Measurements from ENCODE around the gene NR3C2.
"Not testable (repeated sequence)": the region's sequence is repeated elsewhere in the genome, so short reads cannot be mapped to it uniquely, and the experiment has no call there.

Gene NR3C2

DNA sequence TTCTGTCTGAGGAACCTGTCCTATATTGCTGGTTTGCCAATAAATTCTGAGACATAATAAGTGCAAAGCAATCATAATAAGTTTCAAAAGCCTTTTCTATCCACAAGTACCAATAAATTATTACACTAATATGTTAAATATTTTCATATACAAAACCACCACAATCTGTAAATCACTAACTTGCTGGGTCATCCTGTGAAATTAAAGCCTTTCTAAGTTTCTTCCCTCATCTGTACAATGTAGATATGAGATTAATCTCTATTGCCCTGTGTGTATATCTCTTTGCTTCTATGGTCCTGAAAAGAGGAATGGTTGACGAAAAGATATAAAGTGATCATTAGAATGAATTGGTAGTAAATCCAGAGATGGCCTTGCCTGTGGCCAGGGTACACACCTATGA is 231.6 kb downstream of the NR3C2 start:
- no peak for DNase-seq

DNA sequence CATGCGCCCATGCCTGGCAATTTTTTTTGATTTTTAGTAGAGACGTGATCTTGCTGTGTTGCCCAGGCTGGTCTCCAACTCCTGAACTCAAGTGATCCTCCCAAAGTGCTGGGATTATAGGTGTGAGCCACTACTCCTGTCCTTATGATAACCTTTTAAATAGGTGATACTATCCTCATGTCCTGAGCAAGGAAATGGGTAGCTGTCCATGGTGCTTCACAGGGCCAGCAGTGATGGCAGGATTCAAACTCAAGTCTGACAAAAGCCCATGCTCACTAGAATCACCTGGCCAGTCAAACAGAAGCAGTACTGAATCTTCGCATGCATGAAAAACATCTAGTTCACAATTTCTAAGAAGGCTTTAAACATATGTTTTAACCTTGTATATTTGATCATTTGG is 235.1 kb downstream of the NR3C2 start:
- no peak for DNase-seq

- DNase-seq: no peak
These were observed 236.7 kb downstream of the NR3C2 start for GRCh38 chr4:148205476-148205875.

DNA sequence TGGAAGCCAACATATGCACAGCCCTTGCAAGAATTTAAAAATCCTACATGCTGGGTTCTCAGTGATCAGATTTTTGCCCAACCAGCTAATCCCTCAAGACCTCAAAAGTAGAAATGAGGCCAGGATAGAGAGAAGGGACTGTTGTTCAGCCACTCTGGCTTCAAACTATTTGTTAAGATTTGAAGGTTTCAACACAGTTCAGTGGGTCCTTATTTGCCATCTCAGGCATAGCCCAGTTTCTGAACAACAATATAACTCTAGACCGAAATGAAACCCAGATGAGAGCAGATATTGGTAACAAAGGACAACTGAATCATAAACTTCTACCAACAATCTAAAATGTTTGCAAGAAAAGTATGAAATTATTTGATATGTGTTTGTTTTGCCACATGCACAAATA is 237.3 kb downstream of the NR3C2 start:
- no peak for DNase-seq

GRCh38 chr4:148204171-148204570 is 238.0 kb downstream of the NR3C2 start:
- DNase-seq: no peak

DNA sequence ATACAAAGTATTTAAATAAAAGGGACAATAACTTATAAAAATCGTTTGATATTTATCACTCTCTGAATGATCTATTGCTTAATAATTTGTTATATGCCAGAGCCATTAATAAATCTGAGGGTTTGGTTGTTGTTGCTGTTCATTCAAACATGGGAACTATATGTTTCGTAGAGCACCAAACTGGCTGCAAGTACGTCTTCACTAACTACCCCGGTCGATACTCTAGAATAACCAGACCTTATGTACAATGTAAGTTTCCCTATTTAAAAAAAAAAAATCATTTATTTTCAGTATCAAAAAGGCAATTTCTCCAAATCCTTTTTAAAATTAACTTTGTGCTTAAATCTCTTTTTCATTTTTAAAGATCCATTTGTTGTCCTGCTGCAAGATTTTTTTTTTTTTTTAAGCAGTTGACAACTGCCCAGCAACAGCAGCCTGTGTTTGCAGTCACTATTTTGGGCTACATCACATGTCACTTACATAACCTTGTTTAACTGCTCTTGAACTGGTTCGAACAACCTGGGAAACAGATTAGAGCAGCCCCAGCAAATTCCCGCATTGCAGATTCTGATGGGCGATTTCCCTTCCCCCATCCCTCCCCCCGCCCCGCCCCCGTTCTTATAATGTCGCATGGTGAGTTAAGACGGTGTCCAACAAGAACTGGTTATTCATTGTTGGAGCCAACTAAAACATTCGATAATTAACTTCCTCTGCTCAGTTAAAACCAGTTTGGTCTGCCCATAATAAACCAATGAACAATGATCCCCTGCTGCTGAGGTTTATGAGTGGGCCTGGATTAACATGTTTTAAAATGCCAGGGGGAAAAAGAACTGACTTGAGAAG is 238.9 kb downstream of the NR3C2 start:
- no peak for DNase-seq

DNA sequence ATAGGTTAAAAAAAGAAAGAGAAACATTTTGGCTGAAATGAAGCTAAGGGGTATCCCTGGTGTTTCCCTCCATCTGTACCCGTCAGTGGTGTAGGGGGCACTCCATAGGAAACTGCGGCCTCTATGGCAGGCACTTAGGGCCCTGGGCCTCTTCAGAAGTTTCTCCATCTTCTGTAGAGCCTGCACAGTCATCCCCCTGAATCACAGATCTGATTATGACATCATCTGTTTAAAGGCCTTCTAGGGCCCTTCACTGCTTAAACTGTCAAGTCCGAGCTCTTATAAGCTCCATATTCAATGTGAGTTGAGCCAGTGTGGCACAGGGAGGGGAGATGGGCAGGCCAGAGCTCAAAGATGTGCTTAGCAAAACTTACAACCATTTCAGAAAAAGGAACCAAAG is 241.3 kb downstream of the NR3C2 start:
- DNase-seq: no peak

GRCh38 chr4:148196164-148196563 is 246.1 kb downstream of the NR3C2 start:
- no peak for DNase-seq

DNA sequence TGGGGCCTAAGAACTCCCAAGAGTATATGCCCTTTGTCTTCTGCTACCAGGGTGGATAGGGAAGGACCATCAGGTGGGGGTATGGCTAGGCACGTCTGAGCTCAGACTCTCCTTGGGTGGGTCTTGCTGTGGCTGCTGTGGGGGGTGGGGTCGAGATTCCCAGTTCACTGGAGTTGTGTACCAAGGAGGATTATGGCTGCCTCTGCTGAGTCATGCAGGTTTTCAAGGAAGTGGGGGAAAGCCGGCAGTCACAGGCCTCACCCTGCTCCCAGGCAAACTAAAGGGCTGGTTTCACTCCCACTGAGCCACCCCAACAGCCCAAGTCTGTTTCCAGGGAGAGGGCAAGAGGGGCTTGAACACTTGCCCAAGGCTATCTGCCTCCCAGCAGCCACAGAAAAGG is 249.7 kb downstream of the NR3C2 start:
- DNase-seq: no peak

DNA sequence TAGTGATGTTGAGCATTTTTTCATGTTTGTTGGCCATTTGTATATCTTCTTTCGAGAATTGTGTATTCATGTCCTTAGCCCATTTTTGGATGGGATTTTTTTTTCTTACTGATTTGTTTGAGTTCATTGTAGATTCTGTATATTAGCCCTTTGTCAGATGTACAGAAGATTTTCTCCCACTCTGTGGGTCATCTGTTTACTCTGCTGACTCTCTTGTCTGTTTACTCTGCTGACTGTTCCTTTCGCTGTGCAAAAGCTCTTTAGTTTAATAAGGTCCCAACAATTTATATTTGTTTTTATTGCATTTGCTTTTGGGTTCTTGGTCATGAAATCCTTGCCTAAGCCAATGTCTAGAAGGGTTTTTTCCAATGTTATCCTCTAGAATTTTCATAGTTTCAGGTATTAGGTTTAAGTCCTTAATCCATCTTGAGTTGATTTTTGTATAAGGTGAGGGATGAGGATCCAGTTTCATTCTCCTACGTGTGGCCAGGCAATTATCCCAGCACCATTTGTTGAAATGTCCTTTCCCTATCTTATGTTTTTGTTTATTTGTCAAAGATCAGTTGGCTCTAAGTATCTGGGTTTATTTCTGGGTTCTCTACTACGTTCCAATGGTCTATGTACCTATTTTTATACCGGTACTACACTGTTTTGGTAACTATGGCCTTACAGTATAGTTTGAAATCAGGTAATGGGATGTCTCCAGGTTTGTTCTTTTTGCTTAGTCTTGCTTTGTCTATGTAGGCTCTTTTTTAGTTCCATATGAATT is 254.6 kb downstream of the NR3C2 start:
- DNase-seq: not testable (repeated sequence)

DNA sequence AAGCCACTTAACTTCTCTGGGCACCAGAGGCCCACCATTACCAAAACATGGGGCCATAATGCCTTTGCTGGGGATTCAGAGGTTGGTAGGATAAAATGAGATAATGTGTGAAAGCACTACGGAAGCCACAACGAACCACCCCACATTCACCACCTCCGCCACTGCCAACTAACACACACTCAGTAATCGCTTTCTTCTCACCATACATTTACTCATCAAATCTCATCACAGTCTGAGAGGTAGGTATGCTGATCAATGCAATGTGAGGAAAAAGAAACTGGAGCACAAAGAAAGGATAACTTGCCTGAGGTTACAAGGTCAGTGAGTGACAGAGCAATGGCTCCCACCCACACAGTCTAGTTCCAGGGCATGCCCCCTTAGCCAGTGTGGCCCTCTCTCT is 257.3 kb downstream of the NR3C2 start:
- DNase-seq: no peak

GRCh38 chr4:148182230-148182911 is 259.8 kb downstream of the NR3C2 start:
- no peak for DNase-seq

DNA sequence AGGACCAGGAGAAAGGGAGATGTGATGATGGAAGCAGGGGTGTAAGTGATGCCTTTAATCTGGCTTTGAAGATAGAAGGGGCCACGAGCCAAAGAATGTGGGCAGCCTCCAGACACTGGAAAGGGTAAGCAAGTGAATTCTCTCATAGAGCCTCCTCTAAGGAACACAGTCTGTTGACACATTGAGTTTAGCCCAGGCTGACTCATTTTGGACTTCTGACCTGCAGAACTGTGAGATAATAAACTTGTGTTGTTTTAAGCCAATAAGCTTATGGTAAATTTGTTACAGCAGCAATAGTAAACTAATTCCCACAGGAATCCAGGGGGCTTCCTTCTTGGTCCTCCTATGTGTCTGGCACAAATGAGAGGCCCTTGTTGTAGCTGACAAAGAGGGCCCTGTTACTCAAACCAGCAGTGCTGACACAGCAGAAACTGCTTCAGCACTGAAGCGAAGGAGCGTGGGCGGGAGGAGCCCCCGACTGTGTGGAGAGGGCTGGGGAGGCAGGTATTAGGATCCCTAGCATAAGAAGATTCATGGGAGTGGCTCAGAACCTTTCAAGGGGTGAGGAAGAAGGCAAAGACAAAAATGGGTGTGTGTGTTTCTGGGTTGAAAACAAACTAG is 268.7 kb downstream of the NR3C2 start:
- DNase-seq: no peak

GRCh38 chr4:148171596-148171995 is 270.6 kb downstream of the NR3C2 start:
- DNase-seq: no peak

DNA sequence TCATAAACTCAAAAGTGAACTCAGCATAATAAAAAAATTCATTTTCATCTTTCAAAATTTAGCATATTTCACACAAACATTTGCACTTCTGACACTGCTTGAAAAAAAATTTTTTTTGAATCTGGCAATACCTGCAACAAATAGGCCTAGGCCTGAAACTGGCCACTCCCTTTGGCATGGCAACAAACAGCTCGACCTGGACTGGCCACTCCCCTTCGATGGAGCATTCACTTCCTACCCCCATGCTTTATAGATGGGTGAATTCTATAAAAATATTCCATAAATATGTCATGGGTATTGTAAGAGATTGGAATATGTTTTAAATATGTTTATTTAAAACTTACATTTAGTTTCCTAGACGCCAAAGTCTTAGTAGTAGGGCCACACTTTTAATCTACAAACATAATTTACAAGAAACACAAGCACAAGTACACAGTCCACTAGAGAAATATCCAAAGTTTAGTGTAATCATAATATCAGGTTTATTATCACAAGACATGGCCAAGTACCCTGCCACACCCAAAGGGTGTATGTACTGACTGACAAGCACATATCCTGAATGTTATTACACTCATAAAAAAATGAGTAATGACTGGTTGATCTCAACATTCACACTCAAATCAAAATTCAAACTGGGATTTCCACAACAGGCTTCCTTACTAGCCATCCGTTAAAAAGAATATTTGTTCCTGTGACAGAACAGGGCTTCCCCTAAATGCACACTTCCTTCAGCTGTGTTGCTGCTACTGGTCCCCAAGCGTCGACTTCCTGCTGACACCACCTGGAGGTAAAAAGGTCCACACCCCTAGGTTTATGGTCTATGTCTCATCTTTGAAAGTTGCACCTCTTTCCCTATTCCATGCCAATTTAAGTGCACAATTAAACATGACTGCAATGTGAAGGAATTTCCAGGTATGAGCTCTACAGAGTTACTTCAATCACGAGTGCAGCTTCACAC is 271.5 kb downstream of the NR3C2 start:
- DNase-seq: no peak

DNA sequence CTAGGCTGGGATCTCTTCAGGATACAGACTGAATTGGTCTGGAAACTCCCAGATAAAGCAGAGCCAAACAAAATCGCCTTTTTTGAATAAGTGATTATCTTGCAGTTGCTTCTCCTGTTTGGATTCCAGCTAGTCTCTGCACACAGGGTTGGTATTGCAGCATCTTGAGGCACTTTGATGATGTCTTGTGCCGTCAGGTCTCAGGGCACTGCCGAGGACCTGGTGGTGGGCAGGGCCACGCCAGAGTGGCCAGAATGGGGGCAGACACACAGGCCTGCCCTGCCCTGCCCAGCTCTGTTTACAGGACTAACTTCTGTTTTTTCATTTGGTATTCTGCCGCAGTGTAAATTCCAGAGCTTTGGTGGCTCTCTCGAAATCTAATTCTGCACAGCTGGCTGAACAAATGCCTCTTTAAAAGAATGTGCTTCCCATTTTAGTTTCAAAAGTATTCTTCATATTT is 276.1 kb downstream of the NR3C2 start:
- no peak for DNase-seq

DNA sequence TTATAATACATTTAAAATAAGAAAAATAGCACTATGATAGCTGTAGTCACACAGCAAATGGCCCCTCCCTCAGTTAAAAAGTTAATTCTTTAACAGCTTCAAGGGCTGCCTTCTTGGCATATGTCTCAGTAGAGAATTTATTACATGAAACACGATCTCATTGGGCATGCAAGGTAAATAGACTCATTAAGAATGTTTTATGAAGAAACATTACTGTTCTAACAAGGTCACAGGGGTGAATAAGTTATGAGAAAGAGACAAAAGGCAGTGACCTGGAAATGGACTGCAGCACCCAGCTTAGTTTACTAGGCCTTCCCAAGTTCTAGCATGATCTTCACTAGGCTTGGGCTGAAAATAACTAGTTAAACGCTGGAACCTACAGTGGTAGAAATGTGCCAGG is 277.7 kb downstream of the NR3C2 start:
- DNase-seq: no peak

GRCh38 chr4:148162991-148163390 is 279.2 kb downstream of the NR3C2 start:
- DNase-seq: no peak

DNA sequence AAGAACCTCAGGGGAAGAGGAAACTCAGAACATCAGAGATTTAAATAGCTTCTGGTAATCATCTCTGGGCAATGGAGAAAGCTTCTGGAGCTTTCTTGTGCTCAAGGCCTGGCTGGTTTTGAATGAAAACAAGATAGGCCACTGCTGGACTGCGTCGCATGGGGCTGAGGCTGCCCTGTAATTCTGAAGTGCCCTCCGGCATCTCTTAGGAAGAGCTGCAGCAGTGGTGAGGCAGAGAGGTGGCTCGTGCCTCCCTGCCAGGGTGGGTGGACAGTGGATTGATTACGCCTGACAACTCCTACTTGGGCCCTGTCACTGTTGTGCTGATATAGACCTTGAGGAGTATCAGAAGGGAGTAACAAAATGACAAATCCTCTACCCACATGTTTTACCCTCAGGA is 279.7 kb downstream of the NR3C2 start:
- no peak for DNase-seq

GRCh38 chr4:148161601-148162000 is 280.6 kb downstream of the NR3C2 start:
- no peak for DNase-seq

DNA sequence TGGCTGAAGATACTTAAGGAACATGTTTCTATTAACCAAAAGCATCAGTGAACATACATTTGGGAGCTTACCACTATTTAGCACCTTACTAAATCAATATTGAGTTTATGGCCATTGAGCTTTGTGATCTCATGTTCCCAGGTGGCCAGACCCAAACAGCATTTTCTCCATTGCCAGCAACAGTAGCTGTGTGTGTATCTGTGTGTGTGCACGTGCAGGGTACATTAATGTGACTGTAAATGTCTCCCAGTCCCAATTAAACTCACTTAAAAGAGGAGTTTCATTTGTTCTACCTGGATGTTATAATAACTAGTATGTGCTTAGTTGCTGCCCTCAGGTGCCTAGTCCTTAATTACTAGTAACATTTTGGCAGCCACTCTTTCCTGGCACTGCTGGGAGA is 282.4 kb downstream of the NR3C2 start:
- no peak for DNase-seq

- DNase-seq: no peak
These were observed 287.4 kb downstream of the NR3C2 start for GRCh38 chr4:148154769-148155168.
